ENCODE data around the gene GEMIN7.

GEMIN7 gene

GRCh38 chr19:45082170-45082569, 3.1 kb downstream of the GEMIN7 start:
- in situ Hi-C loops (cut with MboI; ENCODE audit: low sequenced_read_pairs): no loop called here

- in situ Hi-C loops (cut with MboI; ENCODE audit: low sequenced_read_pairs): no loop called here
Observed at GRCh38 chr19:45086480-45086879, 7.4 kb downstream of the GEMIN7 start.

- in situ Hi-C loops (cut with MboI; ENCODE audit: low sequenced_read_pairs): no loop called here
Observed at GRCh38 chr19:45087531-45087930, 8.5 kb downstream of the GEMIN7 start.

- in situ Hi-C loops (cut with MboI; ENCODE audit: low sequenced_read_pairs): no loop called here
Observed at GRCh38 chr19:45090034-45090433, 11.0 kb downstream of the GEMIN7 start.

- in situ Hi-C loops (cut with MboI; ENCODE audit: low sequenced_read_pairs): no loop called here
Observed at GRCh38 chr19:45090606-45091005, 11.5 kb downstream of the GEMIN7 start.

GRCh38 chr19:45091031-45091923, 12.2 kb downstream of the GEMIN7 start:
- in situ Hi-C loops (cut with MboI; ENCODE audit: low sequenced_read_pairs): no loop called here

- in situ Hi-C loops (cut with MboI; ENCODE audit: low sequenced_read_pairs): no loop called here
Observed at GRCh38 chr19:45092747-45093678, 14.0 kb downstream of the GEMIN7 start, which contains the start of gene PPP1R37. Gene PPP1R37 (plus strand): TSS chr19:45093179. CDS start chr19:45093326, 147 bp downstream.

GRCh38 chr19:45094137-45094536, 15.1 kb downstream of the GEMIN7 start:
- in situ Hi-C loops (cut with MboI; ENCODE audit: low sequenced_read_pairs): no loop called here

GRCh38 chr19:45094707-45095106, 15.6 kb downstream of the GEMIN7 start:
- in situ Hi-C loops (cut with MboI; ENCODE audit: low sequenced_read_pairs): no loop called here

- in situ Hi-C loops (cut with MboI; ENCODE audit: low sequenced_read_pairs): no loop called here
Observed at GRCh38 chr19:45095496-45096413, 16.7 kb downstream of the GEMIN7 start.

- in situ Hi-C loops (cut with MboI; ENCODE audit: low sequenced_read_pairs): no loop called here
Observed at GRCh38 chr19:45096700-45097099, 17.6 kb downstream of the GEMIN7 start.

GRCh38 chr19:45097450-45097775, 18.4 kb downstream of the GEMIN7 start:
- in situ Hi-C loops (cut with MboI; ENCODE audit: low sequenced_read_pairs): no loop called here

- in situ Hi-C loops (cut with MboI; ENCODE audit: low sequenced_read_pairs): no loop called here
Observed at GRCh38 chr19:45097776-45098520, 18.9 kb downstream of the GEMIN7 start.

- in situ Hi-C loops (cut with MboI; ENCODE audit: low sequenced_read_pairs): no loop called here
Observed at GRCh38 chr19:45098521-45099466, 19.7 kb downstream of the GEMIN7 start.

GRCh38 chr19:45099467-45100191, 20.6 kb downstream of the GEMIN7 start:
- in situ Hi-C loops (cut with MboI; ENCODE audit: low sequenced_read_pairs): no loop called here

- in situ Hi-C loops (cut with MboI; ENCODE audit: low sequenced_read_pairs): no loop called here
Observed at GRCh38 chr19:45100201-45100600, 21.1 kb downstream of the GEMIN7 start.

- in situ Hi-C loops (cut with MboI; ENCODE audit: low sequenced_read_pairs): no loop called here
Observed at GRCh38 chr19:45100846-45101252, 21.8 kb downstream of the GEMIN7 start.

GRCh38 chr19:45101806-45102205, 22.7 kb downstream of the GEMIN7 start:
- in situ Hi-C loops (cut with MboI; ENCODE audit: low sequenced_read_pairs): no loop called here
